GM13977 (cell line): Measurements from ENCODE around the gene PNPLA5.
"Not testable (repeated sequence)": the region's sequence is repeated elsewhere in the genome, so short reads cannot be mapped to it uniquely, and the experiment has no call there.

Source experiments
- DNase-seq: peaks from one replicate; pipeline ENCODE4 v3.0.0; 2012; ENCODE audit warnings: low spot score
- in situ Hi-C: fragments of 300-500 bp; cut with MboI; formaldehyde crosslinking; loops from one replicate; pipeline ENCODE4 v1.12.0; 2022; ENCODE audit warnings: low sequenced_read_pairs, low pct_unique_long_range_greater_than_20kb, mixed read lengths, inconsistent platforms; ENCODE audit not compliant: unreplicated experiment
- TF ChIP-seq, protein P1 (sequence below): IDR thresholded peaks from 2 replicates; pipeline ENCODE4 v1.5.1; 2012; ENCODE audit warnings: mild to moderate bottlenecking, control low read depth; ENCODE audit not compliant: insufficient read depth; ENCODE audit errors: extremely low read depth, missing control alignments

The PNPLA5 gene

GRCh38 chr22:43919106-43919973, 27.5 kb upstream of the PNPLA5 start:
- in situ Hi-C loops, result no loop called here
- TF ChIP-seq, protein P1, sequence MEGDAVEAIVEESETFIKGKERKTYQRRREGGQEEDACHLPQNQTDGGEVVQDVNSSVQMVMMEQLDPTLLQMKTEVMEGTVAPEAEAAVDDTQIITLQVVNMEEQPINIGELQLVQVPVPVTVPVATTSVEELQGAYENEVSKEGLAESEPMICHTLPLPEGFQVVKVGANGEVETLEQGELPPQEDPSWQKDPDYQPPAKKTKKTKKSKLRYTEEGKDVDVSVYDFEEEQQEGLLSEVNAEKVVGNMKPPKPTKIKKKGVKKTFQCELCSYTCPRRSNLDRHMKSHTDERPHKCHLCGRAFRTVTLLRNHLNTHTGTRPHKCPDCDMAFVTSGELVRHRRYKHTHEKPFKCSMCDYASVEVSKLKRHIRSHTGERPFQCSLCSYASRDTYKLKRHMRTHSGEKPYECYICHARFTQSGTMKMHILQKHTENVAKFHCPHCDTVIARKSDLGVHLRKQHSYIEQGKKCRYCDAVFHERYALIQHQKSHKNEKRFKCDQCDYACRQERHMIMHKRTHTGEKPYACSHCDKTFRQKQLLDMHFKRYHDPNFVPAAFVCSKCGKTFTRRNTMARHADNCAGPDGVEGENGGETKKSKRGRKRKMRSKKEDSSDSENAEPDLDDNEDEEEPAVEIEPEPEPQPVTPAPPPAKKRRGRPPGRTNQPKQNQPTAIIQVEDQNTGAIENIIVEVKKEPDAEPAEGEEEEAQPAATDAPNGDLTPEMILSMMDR, result no peak
- DNase-seq, result no peak

DNA sequence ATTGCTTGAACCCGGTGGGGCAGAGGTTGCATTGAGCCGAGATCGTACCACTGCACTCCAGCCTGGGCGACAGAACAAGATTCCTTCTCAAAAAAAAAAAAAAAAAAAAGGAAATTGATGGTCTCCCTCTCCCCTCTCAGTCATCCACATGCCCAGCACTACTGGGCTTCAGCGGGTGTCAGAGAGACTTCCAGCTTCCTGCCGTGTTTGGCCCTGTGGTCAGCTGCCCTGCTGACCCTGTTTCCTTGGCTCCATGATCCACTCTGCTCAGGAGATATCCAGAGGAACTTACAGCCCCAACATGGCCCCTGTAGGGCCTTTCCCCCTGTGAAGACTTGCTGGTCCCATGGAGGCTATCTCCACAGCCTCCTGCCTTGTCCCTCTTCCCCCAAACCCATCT, 25.7 kb upstream of the PNPLA5 start:
- DNase-seq, result no peak
- TF ChIP-seq, protein P1, result no peak
- in situ Hi-C loops, result no loop called here

- no peak for DNase-seq
- in situ Hi-C loops, result no loop called here
- TF ChIP-seq, protein P1, result no peak
Measured at GRCh38 chr22:43911351-43911750, 19.5 kb upstream of the PNPLA5 start.

GRCh38 chr22:43910178-43910695, 18.4 kb upstream of the PNPLA5 start:
- no peak for DNase-seq
- in situ Hi-C loops, result no loop called here

GRCh38 chr22:43909708-43910107, 17.9 kb upstream of the PNPLA5 start:
- TF ChIP-seq, protein P1, result no peak
- no peak for DNase-seq
- in situ Hi-C loops, result no loop called here

More at GRCh38 chr22:43910178-43910695, 18.4 kb upstream of the PNPLA5 start:
- TF ChIP-seq, protein P1, result no peak

GRCh38 chr22:43905681-43906080, 13.9 kb upstream of the PNPLA5 start:
- in situ Hi-C loops, result no loop called here
- no peak for DNase-seq
- TF ChIP-seq, protein P1, result no peak

GRCh38 chr22:43904412-43904811, 12.6 kb upstream of the PNPLA5 start:
- in situ Hi-C loops, DNase-seq: not testable (repeated sequence)

GRCh38 chr22:43903033-43903432, 11.2 kb upstream of the PNPLA5 start:
- in situ Hi-C loops, result not testable (repeated sequence)

More at GRCh38 chr22:43903033-43903432, 11.2 kb upstream of the PNPLA5 start:
- not testable (repeated sequence) for DNase-seq
